Measurements from ENCODE around the gene ALAS1. TPM values are rescaled to one million over a fixed set of nuclear protein-coding genes. Genes with fewer than 3 reads are reported as not detected.

Gene ALAS1
- total RNA-seq, 1 experiment from 2014 or later, result 71.2 TPM

GRCh38 chr3:52195823-52196331 lies 2.1 kb upstream of the ALAS1 start:
- POLR2A ChIA-PET (ENCODE audit: unreplicated experiment), result no interaction called here

GRCh38 chr3:52196977-52197376 lies 983 bp upstream of the ALAS1 start:
- BruUV-seq (replicated peaks), result no TSS peak
- peaks cover 25% of the 10 kb centered on the region for H3K4me1 ChIP-seq (replicated peaks; ENCODE audit: insufficient read depth)
- CTCF ChIA-PET, result interaction anchor here (0.5 to 0.6 kb wide), 4 partner anchors 13 to 216 kb away, joined by 3 to 18 read pairs (median 3); partner anchors contain the start of gene POC1A
- peaks cover 32% of the 10 kb centered on the region for H3K79me2 ChIP-seq (ENCODE audit: low read depth)
- H3K27me3 ChIP-seq (ENCODE audit: insufficient read depth, low read depth), result no peaks in the 10 kb centered on the region
- no peak overlapping the region for H3K27ac ChIP-seq
- intact Hi-C loops (cut with micrococcal nuclease; ENCODE audit: unreplicated experiment), result no loop called here
- POLR2A ChIA-PET (ENCODE audit: unreplicated experiment), result interaction anchor here (0.5 kb wide), 1 partner anchor 69 kb away, joined by 5 read pairs; no protein-coding TSS in a partner anchor
- TF ChIP-seq EZH2 (IDR thresholded peaks at IDR 0.05; ENCODE audit: low read depth), result no peak
- TF ChIP-seq, protein P1, sequence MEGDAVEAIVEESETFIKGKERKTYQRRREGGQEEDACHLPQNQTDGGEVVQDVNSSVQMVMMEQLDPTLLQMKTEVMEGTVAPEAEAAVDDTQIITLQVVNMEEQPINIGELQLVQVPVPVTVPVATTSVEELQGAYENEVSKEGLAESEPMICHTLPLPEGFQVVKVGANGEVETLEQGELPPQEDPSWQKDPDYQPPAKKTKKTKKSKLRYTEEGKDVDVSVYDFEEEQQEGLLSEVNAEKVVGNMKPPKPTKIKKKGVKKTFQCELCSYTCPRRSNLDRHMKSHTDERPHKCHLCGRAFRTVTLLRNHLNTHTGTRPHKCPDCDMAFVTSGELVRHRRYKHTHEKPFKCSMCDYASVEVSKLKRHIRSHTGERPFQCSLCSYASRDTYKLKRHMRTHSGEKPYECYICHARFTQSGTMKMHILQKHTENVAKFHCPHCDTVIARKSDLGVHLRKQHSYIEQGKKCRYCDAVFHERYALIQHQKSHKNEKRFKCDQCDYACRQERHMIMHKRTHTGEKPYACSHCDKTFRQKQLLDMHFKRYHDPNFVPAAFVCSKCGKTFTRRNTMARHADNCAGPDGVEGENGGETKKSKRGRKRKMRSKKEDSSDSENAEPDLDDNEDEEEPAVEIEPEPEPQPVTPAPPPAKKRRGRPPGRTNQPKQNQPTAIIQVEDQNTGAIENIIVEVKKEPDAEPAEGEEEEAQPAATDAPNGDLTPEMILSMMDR (conservative IDR thresholded peaks at IDR 0.05), result no peak
- H3K4me3 ChIP-seq, result no peak overlapping the region
- no peak for DNase-seq
- no peaks in the 10 kb centered on the region for H3K9me2 ChIP-seq (ENCODE audit: insufficient read depth)
- no peak overlapping the region for H2AFZ ChIP-seq
- H3K36me3 ChIP-seq (ENCODE audit: low read depth), result peaks cover 26% of the 10 kb centered on the region
- H3F3A ChIP-seq (ENCODE audit: insufficient read depth, low read depth), result peaks cover 14% of the 10 kb centered on the region
- no peaks in the 10 kb centered on the region for H3K9me3 ChIP-seq (ENCODE audit: insufficient read depth, low read depth)
- H3K4me2 ChIP-seq, result peak overlapping the region; percentile 97
- no peaks in the 10 kb centered on the region for H4K20me1 ChIP-seq (ENCODE audit: insufficient read depth)

More at GRCh38 chr3:52195823-52196331, 2.1 kb upstream of the ALAS1 start:
- Histone ChIP-seq H3K9me2 (ENCODE audit: insufficient read depth) (no peaks in the 10 kb centered on the region), H3F3A (ENCODE audit: insufficient read depth, low read depth) (peaks cover 11% of the 10 kb centered on the region), H4K20me1 (ENCODE audit: insufficient read depth) (no peaks in the 10 kb centered on the region), H3K27me3 (ENCODE audit: insufficient read depth, low read depth) (no peaks in the 10 kb centered on the region), H3K79me2 (ENCODE audit: low read depth) (peaks cover 28% of the 10 kb centered on the region), H3K9me3 (ENCODE audit: insufficient read depth, low read depth) (no peaks in the 10 kb centered on the region), H3K36me3 (ENCODE audit: low read depth) (peaks cover 15% of the 10 kb centered on the region; the same call in 1 of the 2 replicates), H3K4me3 (no peak overlapping the region), H3K4me2 (0 out of 2 replicates have a peak overlapping the region, but pooled peaks have one; percentile 23), H3K27ac (peak overlapping the region; percentile 37; the same call in 1 of the 2 replicates), H3K4me1 (replicated peaks; ENCODE audit: insufficient read depth) (peaks cover 25% of the 10 kb centered on the region), H2AFZ (no peak overlapping the region)
- intact Hi-C loops (cut with micrococcal nuclease; ENCODE audit: unreplicated experiment), result no loop called here
- no TSS peak for BruUV-seq (replicated peaks)
- TF ChIP-seq, protein P1 (conservative IDR thresholded peaks at IDR 0.05), result no peak
- no peak for TF ChIP-seq EZH2 (IDR thresholded peaks at IDR 0.05; ENCODE audit: low read depth)
- peak in 1 of 2 experiments; percentile 58 for DNase-seq
- CTCF ChIA-PET, result no interaction called here

- Histone ChIP-seq H3K79me2 (ENCODE audit: low read depth) (peaks cover 32% of the 10 kb centered on the region), H3K27me3 (ENCODE audit: insufficient read depth, low read depth) (no peaks in the 10 kb centered on the region), H2AFZ (peak overlapping the region; percentile 78; the same call in 1 of the 2 replicates), H3K4me3 (peak overlapping the region; percentile 93; the same call in 1 of the 2 replicates), H3K36me3 (ENCODE audit: low read depth) (peaks cover 30% of the 10 kb centered on the region), H3K9me2 (ENCODE audit: insufficient read depth) (no peaks in the 10 kb centered on the region), H4K20me1 (ENCODE audit: insufficient read depth) (no peaks in the 10 kb centered on the region), H3K27ac (no peak overlapping the region), H3F3A (ENCODE audit: insufficient read depth, low read depth) (peaks cover 18% of the 10 kb centered on the region), H3K4me2 (peak overlapping the region; percentile 97), H3K4me1 (replicated peaks; ENCODE audit: insufficient read depth) (peaks cover 25% of the 10 kb centered on the region), H3K9me3 (ENCODE audit: insufficient read depth, low read depth) (no peaks in the 10 kb centered on the region)
- TF ChIP-seq, protein P1 (conservative IDR thresholded peaks at IDR 0.05), result no peak
- no peak for TF ChIP-seq EZH2 (IDR thresholded peaks at IDR 0.05; ENCODE audit: low read depth)
- intact Hi-C loops (cut with micrococcal nuclease; ENCODE audit: unreplicated experiment), result no loop called here
- CTCF ChIA-PET, result interaction anchor here (0.6 kb wide), 2 partner anchors 14 to 216 kb away, joined by 3 read pairs; no protein-coding TSS in a partner anchor
- POLR2A ChIA-PET (ENCODE audit: unreplicated experiment), result interaction anchor here (0.5 kb wide), 1 partner anchor 70 kb away, joined by 5 read pairs; no protein-coding TSS in a partner anchor
- TSS peak; percentile 65 for BruUV-seq (replicated peaks)
- no peak for DNase-seq
Measured at GRCh38 chr3:52197499-52197841, 490 bp upstream of the ALAS1 start.

Data from PC-9 (cell line).